Fibroblast of pulmonary artery (primary cell): ENCODE data around the gene DNAJC6.
"Not testable (repeated sequence)": the region's sequence is repeated elsewhere in the genome, so short reads cannot be mapped to it uniquely, and the experiment has no call there.

ENCODE experiments used
- DNase-seq: peaks from one replicate; pipeline ENCODE4 v3.0.0-alpha.2; 2010; ENCODE audit warnings: low read depth
- H3K4me3 ChIP-seq: replicated peaks from 2 replicates; pipeline ENCODE4 v1.5.1; 2011; ENCODE audit warnings: low read depth, mild to moderate bottlenecking, control low read depth, low read length, moderate library complexity
- TF ChIP-seq, protein P1 (sequence below): IDR thresholded peaks from 2 replicates; pipeline ENCODE4 v1.5.1; 2011; ENCODE audit warnings: mild to moderate bottlenecking, control low read depth, low read length, inconsistent platforms; ENCODE audit errors: missing control alignments

DNAJC6 gene

DNA sequence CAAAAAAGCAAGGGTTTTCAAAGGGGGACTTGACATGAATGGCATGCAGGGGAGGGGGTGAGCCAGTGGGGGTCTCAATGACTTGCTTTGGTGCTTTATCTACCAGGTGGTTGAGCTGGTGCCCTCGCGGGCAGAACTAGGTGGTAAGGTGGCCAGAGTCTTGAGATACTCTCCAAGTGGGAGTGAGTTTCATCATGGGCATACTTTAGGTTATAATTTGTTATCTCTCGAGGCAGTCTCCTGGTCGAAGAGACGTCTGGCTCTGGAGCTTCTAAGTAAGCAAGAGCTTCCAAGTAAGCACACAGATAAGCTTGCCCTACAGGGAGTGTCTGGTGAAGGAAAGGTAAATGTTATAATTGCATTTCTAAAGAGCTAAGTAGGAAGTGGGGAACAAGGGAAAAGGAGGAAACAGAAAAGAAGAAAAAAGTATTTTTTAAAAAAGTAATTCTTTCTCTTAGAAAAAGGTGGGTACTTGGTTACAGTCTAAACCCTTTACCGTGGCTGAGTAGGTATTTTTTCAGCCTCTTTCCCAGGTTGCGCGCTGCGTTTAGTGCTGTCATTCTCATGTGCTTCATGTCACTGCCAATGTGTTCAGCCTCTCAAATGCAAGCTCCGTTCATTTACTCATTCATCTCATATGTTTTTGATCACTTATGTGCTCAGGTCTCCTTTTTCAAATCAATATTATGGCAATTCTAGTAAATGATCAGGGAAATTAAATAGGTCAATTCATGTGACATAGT, 31.6 kb upstream of the DNAJC6 start:
- TF ChIP-seq, protein P1, sequence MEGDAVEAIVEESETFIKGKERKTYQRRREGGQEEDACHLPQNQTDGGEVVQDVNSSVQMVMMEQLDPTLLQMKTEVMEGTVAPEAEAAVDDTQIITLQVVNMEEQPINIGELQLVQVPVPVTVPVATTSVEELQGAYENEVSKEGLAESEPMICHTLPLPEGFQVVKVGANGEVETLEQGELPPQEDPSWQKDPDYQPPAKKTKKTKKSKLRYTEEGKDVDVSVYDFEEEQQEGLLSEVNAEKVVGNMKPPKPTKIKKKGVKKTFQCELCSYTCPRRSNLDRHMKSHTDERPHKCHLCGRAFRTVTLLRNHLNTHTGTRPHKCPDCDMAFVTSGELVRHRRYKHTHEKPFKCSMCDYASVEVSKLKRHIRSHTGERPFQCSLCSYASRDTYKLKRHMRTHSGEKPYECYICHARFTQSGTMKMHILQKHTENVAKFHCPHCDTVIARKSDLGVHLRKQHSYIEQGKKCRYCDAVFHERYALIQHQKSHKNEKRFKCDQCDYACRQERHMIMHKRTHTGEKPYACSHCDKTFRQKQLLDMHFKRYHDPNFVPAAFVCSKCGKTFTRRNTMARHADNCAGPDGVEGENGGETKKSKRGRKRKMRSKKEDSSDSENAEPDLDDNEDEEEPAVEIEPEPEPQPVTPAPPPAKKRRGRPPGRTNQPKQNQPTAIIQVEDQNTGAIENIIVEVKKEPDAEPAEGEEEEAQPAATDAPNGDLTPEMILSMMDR: no peak
- no peak overlapping the region for H3K4me3 ChIP-seq
- no peak for DNase-seq

DNA sequence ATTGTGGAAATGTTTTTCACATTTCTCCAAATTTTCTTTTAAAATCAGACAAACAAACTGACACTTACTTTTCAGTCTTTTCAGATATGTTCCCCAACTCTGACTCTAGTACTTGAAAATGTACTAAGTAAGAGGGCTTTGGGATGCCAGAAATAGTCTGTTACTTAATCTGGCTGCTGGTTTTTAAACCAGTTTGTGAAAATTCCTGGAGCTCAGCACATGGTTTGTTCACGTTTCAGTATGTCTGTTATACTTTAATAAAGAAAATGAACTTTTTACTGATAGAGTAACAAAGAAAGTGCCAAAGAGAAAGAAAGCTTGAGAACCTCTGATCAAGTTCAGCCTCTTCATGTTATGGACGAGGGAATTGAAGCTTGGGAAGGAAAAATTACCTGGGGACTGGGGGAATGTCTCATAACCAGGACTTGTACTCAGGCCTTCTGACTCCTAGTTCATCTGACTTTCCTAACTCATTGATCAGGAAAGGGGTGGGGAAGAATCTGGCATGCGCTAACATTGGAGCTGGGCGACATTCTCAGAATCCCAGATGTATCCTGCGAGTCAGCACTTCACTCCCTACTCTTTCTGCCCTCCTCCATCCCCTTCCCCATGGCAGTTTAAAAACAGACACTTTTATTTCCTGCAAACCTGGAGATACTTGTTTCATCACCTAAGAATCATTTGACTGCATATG, 30.8 kb upstream of the DNAJC6 start:
- TF ChIP-seq, protein P1: no peak
- H3K4me3 ChIP-seq: no peak overlapping the region
- no peak for DNase-seq

DNA sequence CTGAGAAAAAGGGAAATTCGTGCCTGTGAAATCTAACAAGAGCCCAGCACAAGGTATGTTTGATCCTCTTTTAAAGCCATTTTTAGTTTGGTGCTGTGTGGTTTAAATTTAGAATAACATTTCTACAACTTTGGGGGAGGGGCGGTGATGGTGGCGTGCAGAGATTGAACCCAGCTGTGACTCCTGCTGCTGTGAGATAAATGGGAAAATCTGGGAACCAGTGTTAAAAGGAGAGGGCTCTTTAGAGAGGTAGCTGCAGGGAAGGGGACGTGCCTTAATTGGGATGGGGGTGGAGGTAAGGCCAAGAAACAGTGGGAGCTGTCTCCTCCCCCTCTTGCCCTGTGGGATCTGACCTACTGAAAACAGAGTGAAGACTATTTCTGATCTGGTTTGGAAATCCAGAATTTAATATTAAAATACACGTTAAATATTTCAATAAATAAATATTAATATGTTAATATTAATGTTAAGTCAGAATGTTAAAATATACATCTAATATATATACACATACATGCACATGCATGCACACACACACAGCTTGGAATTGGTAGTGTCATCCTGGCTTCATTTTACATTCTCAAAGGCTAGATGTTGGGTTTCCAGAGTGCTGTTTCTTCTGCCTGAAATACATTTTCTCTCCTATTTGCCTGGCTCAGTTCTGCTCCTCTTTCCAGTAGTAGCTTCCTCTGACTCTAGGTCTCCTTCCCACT, 30.1 kb upstream of the DNAJC6 start:
- TF ChIP-seq, protein P1: no peak
- no peak for DNase-seq
- H3K4me3 ChIP-seq: no peak overlapping the region

DNA sequence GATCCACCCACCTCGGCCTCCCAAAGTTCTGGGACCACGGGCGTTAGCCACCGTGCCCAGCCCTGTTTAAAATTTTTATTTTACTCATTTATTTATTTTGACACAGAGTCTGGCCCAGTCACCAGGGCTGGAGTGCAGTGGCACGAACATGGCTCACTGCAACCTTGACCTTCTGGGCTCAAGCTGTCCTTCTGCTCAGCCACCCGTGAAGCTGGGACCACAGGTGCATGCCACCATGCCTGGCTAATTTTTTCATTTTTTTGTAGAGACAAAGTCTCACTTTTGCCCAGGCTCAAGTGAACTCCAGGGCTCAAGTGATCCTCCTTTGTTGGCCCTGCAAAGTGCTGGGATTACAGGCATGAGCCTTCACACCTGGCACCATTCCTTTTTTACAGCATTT, 27.5 kb upstream of the DNAJC6 start:
- TF ChIP-seq, protein P1: no peak
- no peak for DNase-seq
- no peak overlapping the region for H3K4me3 ChIP-seq

DNA sequence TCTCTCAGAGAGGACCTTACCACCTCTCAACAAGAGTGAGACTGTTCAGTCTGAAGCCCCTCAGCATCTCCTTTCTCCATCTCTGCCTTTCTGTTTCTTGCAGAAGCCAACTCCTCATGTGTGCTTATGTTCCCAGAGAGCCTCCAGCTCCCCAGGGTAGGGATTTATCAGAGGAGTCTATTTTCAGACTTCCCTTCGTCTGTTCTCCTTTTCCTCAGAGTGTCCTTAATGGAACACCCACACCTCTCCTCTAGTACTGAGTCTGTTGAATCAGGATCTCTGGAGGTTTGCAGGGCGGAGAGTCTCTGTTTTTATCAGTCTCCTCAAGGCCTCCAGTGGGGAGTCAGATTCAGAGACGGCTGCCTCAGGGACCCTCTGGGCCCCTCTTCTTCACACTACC, 25.1 kb upstream of the DNAJC6 start:
- TF ChIP-seq, protein P1: no peak
- H3K4me3 ChIP-seq: no peak overlapping the region
- DNase-seq: no peak

DNA sequence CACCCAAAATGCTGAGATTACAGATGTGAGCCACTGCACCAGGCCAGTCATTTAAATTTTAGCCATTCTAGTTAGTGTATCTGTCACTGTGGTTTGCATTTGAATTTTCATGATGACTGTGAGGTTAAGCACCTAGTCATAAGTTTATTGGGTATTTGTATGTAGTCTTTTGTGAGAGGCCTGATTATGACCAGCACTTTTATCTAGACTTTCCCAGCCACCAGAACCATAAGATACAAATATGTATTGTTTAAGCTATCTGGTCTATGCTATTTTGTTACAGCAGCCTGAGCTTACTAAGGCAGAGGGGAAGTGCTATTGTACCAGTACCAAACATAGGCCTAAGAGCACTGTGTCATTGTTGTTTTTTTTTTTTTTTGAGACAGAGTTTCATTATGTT, 19.9 kb upstream of the DNAJC6 start:
- TF ChIP-seq, protein P1: no peak
- H3K4me3 ChIP-seq: no peak overlapping the region
- DNase-seq: no peak

DNA sequence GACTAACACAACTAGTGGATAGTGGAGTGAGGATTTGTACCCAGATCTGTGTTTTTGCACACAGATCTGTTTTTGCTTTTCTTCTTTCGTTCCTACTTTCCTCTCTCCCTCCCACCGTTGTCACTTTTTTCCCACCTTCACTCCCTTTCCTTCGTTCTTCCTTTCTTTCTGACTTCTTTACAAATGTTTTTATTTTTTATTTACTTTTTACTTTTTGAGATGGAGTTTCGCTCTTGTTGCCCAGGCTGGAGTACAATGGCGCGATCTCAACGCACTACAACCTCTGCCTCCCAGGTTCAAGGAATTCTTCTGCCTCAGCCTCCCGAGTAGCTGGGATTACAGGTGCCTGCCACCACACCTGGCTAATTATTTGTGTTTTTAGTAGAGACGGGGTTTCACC, 17.5 kb upstream of the DNAJC6 start:
- DNase-seq, H3K4me3 ChIP-seq: not testable (repeated sequence)
